WTC11 (cell line): ENCODE measurements around the gene PDK2. TPM values are rescaled to one million over a fixed set of nuclear protein-coding genes. Genes with fewer than 3 reads are reported as not detected.
A peak's percentile ranks its signal among the peaks of the same experiment; 100 is the strongest.

Source experiments
- ATAC-seq: fragments of 200-7000 bp; cut with Tn5 transposase; 2 replicates; pipeline ENCODE4 v1.10.0; 2021; ENCODE audit warnings: mild to moderate bottlenecking, moderate library complexity
- CTCF ChIA-PET: fragments of 300-600 bp; sonication (Branson Sonifier 250); formaldehyde crosslinking; loops from one replicate; lab custom pipeline; 2021; ENCODE audit warnings: antibody characterized with exemption; lab: Charles Lee
- POLR2A ChIA-PET: fragments of 350-600 bp; sonication (Branson Sonifier 250); formaldehyde crosslinking; loops from one replicate; lab custom pipeline; 2021; ENCODE audit warnings: antibody characterized with exemption; lab: Charles Lee
- DNase-seq: peaks from one replicate; pipeline ENCODE4 v3.0.0; 2021; ENCODE audit warnings: low spot score
- H3K27ac Mint-ChIP-seq: 2 replicates; pipeline ENCODE4 v1.8.0; 2021; ENCODE audit warnings: mixed read lengths
- H3K27me3 Mint-ChIP-seq: 2 replicates; pipeline ENCODE4 v1.8.0; 2021; ENCODE audit warnings: low read depth, mild to moderate bottlenecking, moderate library complexity, mixed read lengths
- H3K36me3 Mint-ChIP-seq: 2 replicates; pipeline ENCODE4 v1.8.0; 2021; ENCODE audit warnings: mixed read lengths
- H3K4me1 Mint-ChIP-seq: 2 replicates; pipeline ENCODE4 v1.8.0; 2022; ENCODE audit warnings: mixed read lengths
- H3K4me3 Mint-ChIP-seq: 2 replicates; pipeline ENCODE4 v1.8.0; 2021; ENCODE audit warnings: mild to moderate bottlenecking, moderate library complexity, mixed read lengths
- H3K9me3 Mint-ChIP-seq: 2 replicates; pipeline ENCODE4 v1.8.0; 2021; ENCODE audit warnings: mixed read lengths
- ATF1 ChIP-seq: sonication (generic); formaldehyde crosslinking; IDR thresholded peaks from 2 replicates; pipeline ENCODE4 v1.8.1; 2023; ENCODE audit warnings: mild to moderate bottlenecking, moderate library complexity, missing genetic modification reagents
- ATF3 ChIP-seq: sonication (generic); formaldehyde crosslinking; conservative IDR thresholded peaks from 2 replicates; pipeline ENCODE4 v1.8.1; 2022; ENCODE audit warnings: mild to moderate bottlenecking, missing genetic modification reagents
- CBFB ChIP-seq: sonication (generic); formaldehyde crosslinking; IDR thresholded peaks from 2 replicates; pipeline ENCODE4 v1.8.1; 2022; ENCODE audit warnings: mild to moderate bottlenecking, low read depth, missing genetic modification reagents
- E2F1 ChIP-seq: sonication (generic); formaldehyde crosslinking; IDR thresholded peaks from 2 replicates; pipeline ENCODE4 v1.8.0; 2022; ENCODE audit warnings: mild to moderate bottlenecking, missing genetic modification reagents
- E2F4 ChIP-seq: sonication (generic); formaldehyde crosslinking; IDR thresholded peaks from 2 replicates; pipeline ENCODE4 v1.8.1; 2022; ENCODE audit warnings: low read depth, mild to moderate bottlenecking, moderate library complexity, missing genetic modification reagents, borderline replicate concordance
- ELF4 ChIP-seq: sonication (generic); formaldehyde crosslinking; IDR thresholded peaks from 2 replicates; pipeline ENCODE4 v1.8.1; 2022; ENCODE audit warnings: low read depth, mild to moderate bottlenecking, moderate library complexity, missing genetic modification reagents
- EMX1 ChIP-seq: fragments of 250-450 bp; sonication (Bioruptor Pico); IDR thresholded peaks from 2 replicates; pipeline ENCODE4 v1.8.0; 2021; ENCODE audit warnings: mild to moderate bottlenecking
- FOXJ3 ChIP-seq: sonication (generic); formaldehyde crosslinking; IDR thresholded peaks from 2 replicates; pipeline ENCODE4 v1.9.0; 2021; ENCODE audit warnings: missing genetic modification reagents, mild to moderate bottlenecking, borderline replicate concordance
- FOXP4 ChIP-seq: sonication (generic); formaldehyde crosslinking; IDR thresholded peaks from 2 replicates; pipeline ENCODE4 v1.8.0; 2022; ENCODE audit warnings: mild to moderate bottlenecking, missing genetic modification reagents
- GABPB1 ChIP-seq: sonication (generic); formaldehyde crosslinking; IDR thresholded peaks from 2 replicates; pipeline ENCODE4 v1.8.1; 2023; ENCODE audit warnings: mild to moderate bottlenecking, missing genetic modification reagents
- GRHL2 ChIP-seq: fragments of 250-450 bp; sonication (Bioruptor Pico); IDR thresholded peaks from 2 replicates; pipeline ENCODE4 v1.8.0; 2022; ENCODE audit warnings: mild to moderate bottlenecking, moderate library complexity; ENCODE audit not compliant: insufficient replicate concordance, severe bottlenecking
- HMGA2 ChIP-seq: fragments of 250-450 bp; sonication (Bioruptor Pico); IDR thresholded peaks from 2 replicates; pipeline ENCODE4 v1.4.0; 2021; ENCODE audit warnings: mild to moderate bottlenecking, moderate library complexity
- JAZF1 ChIP-seq: fragments of 250-450 bp; sonication (Bioruptor Pico); IDR thresholded peaks from 2 replicates; pipeline ENCODE4 v1.9.0; 2021; ENCODE audit warnings: moderate library complexity, mild to moderate bottlenecking, inconsistent platforms
- JUN ChIP-seq: sonication (generic); formaldehyde crosslinking; IDR thresholded peaks from 2 replicates; pipeline ENCODE4 v1.8.0; 2023; ENCODE audit warnings: mild to moderate bottlenecking, missing genetic modification reagents
- NR1H2 ChIP-seq: sonication (generic); formaldehyde crosslinking; IDR thresholded peaks from 2 replicates; pipeline ENCODE4 v1.9.0; 2021; ENCODE audit warnings: mild to moderate bottlenecking, moderate library complexity, missing genetic modification reagents
- NR2C2 ChIP-seq: sonication (generic); formaldehyde crosslinking; IDR thresholded peaks from 2 replicates; pipeline ENCODE4 v1.8.0; 2022; ENCODE audit warnings: mild to moderate bottlenecking, missing genetic modification reagents
- OVOL2 ChIP-seq: fragments of 250-450 bp; sonication (Bioruptor Pico); IDR thresholded peaks from 2 replicates; pipeline ENCODE4 v1.9.0; 2021; ENCODE audit warnings: mild to moderate bottlenecking, borderline replicate concordance
- RORB ChIP-seq: fragments of 250-450 bp; sonication (Bioruptor Pico); IDR thresholded peaks from 2 replicates; pipeline ENCODE4 v1.9.0; 2021; ENCODE audit warnings: mild to moderate bottlenecking
- SMAD3 ChIP-seq: sonication (generic); formaldehyde crosslinking; IDR thresholded peaks from 2 replicates; pipeline ENCODE4 v1.8.0; 2022; ENCODE audit warnings: missing genetic modification reagents, mild to moderate bottlenecking, borderline replicate concordance
- SOX15 ChIP-seq: fragments of 250-450 bp; sonication (Bioruptor Pico); IDR thresholded peaks from 2 replicates; pipeline ENCODE4 v1.9.0; 2021; ENCODE audit warnings: mild to moderate bottlenecking
- STAT6 ChIP-seq: sonication (generic); formaldehyde crosslinking; conservative IDR thresholded peaks from 2 replicates; pipeline ENCODE4 v1.8.1; 2023; ENCODE audit warnings: mild to moderate bottlenecking, low read depth, missing genetic modification reagents, moderate library complexity
- TCF7 ChIP-seq: sonication (generic); formaldehyde crosslinking; IDR thresholded peaks from 2 replicates; pipeline ENCODE4 v1.8.0; 2022; ENCODE audit warnings: mild to moderate bottlenecking, low read depth, missing genetic modification reagents, moderate library complexity
- USF1 ChIP-seq: sonication (generic); formaldehyde crosslinking; IDR thresholded peaks from 2 replicates; pipeline ENCODE4 v1.8.0; 2022; ENCODE audit warnings: mild to moderate bottlenecking, missing genetic modification reagents
- ZBTB43 ChIP-seq: sonication (generic); formaldehyde crosslinking; IDR thresholded peaks from 2 replicates; pipeline ENCODE4 v1.8.1; 2023; ENCODE audit warnings: mild to moderate bottlenecking, missing genetic modification reagents
- ZNF121 ChIP-seq: sonication (generic); formaldehyde crosslinking; IDR thresholded peaks from 2 replicates; pipeline ENCODE4 v1.8.0; 2023; ENCODE audit warnings: missing genetic modification reagents
- ZNF232 ChIP-seq: sonication (generic); formaldehyde crosslinking; IDR thresholded peaks from 2 replicates; pipeline ENCODE4 v1.8.0; 2022; ENCODE audit warnings: mild to moderate bottlenecking, missing genetic modification reagents
- ZNF263 ChIP-seq: sonication (generic); formaldehyde crosslinking; IDR thresholded peaks from 2 replicates; pipeline ENCODE4 v1.8.1; 2022; ENCODE audit warnings: low read depth, mild to moderate bottlenecking, moderate library complexity, missing genetic modification reagents
- ZNF396 ChIP-seq: fragments of 250-450 bp; sonication (Bioruptor Pico); IDR thresholded peaks from 2 replicates; pipeline ENCODE4 v1.8.0; 2021; ENCODE audit warnings: mild to moderate bottlenecking, moderate library complexity, borderline replicate concordance
- ZNF423 ChIP-seq: fragments of 250-450 bp; sonication (Bioruptor Pico); IDR thresholded peaks from 2 replicates; pipeline ENCODE4 v2.1.2; 2022; ENCODE audit warnings: mild to moderate bottlenecking, moderate library complexity
- total RNA-seq: library from RNA; stranded (reverse); gene quantifications from 3 replicates; pipeline ENCODE4 v1.2.3, GENCODE V29; 2021

Gene PDK2
- total RNA-seq, 1 experiment from 2014 or later: 16.6 TPM

GRCh38 chr17:50128441-50129352 is 33.5 kb downstream of the PDK2 start (continued):
- TF ChIP-seq ZNF263 (peak; percentile 45; the same call in 1 of the 2 replicates), NR1H2 (CRISPR knock-in tag) (no peak), STAT6 (no peak), ZNF423 (CRISPR knock-in tag) (peak; percentile 17; the same call in 1 of the 2 replicates), GRHL2 (CRISPR knock-in tag) (no peak), ZNF121 (CRISPR knock-in tag) (no peak), JAZF1 (no peak), SOX15 (no peak), ZNF396 (CRISPR knock-in tag) (no peak), RORB (CRISPR knock-in tag) (no peak), ATF3 (no peak), ELF4 (CRISPR knock-in tag) (no peak), USF1 (CRISPR knock-in tag) (no peak), NR2C2 (CRISPR knock-in tag) (peak; percentile 86), TCF7 (CRISPR knock-in tag) (no peak), EMX1 (CRISPR knock-in tag) (no peak), CBFB (CRISPR knock-in tag) (no peak), FOXP4 (CRISPR knock-in tag) (peak; percentile 32; the same call in 1 of the 2 replicates), JUN (no peak), ATF1 (CRISPR knock-in tag) (no peak), GABPB1 (CRISPR knock-in tag) (no peak)

GRCh38 chr17:50129353-50129727 is 34.2 kb downstream of the PDK2 start:
- ATAC-seq: no peak
- ChIA-PET CTCF (interaction anchor here (0.6 to 3.0 kb wide), 16 partner anchors 10 to 157 kb away, joined by 3 to 22 read pairs (median 11); partner anchors contain the start of genes PDK2 and PPP1R9B), POLR2A (no interaction called here)
- H3K27me3 Mint-ChIP-seq: peaks cover 26% of the 10 kb centered on the region
- H3K4me3 Mint-ChIP-seq: peak overlapping the region; percentile 97
- no peaks in the 10 kb centered on the region for H3K9me3 Mint-ChIP-seq
- peaks cover 48% of the 10 kb centered on the region for H3K4me1 Mint-ChIP-seq
- no peaks in the 10 kb centered on the region for H3K36me3 Mint-ChIP-seq
- DNase-seq: no peak
- H3K27ac Mint-ChIP-seq: no peak overlapping the region
- no peak for TF ChIP-seq HMGA2
- no peak for TF ChIP-seq FOXJ3
- TF ChIP-seq E2F4: no peak
- no peak for TF ChIP-seq ZNF396 (CRISPR knock-in tag)
- no peak for TF ChIP-seq RORB (CRISPR knock-in tag)
- no peak for TF ChIP-seq OVOL2 (CRISPR knock-in tag)
- TF ChIP-seq ZNF232 (CRISPR knock-in tag): no peak
- TF ChIP-seq NR1H2 (CRISPR knock-in tag): no peak
- no peak for TF ChIP-seq E2F1
- TF ChIP-seq SMAD3 (CRISPR knock-in tag): no peak
- TF ChIP-seq ZBTB43 (CRISPR knock-in tag): no peak
